Vagina (tissue), 2 donors: ENCODE results near the gene MAPK12. TPM values are rescaled to one million over a fixed set of nuclear protein-coding genes. Genes with fewer than 3 reads are reported as not detected.

ENCODE experiments used
- DNase-seq, 2 donors: peaks; one replicate each; pipeline ENCODE4 v3.0.0-alpha.2; 2017; ENCODE audit errors: extremely low spot score in 2 of 2
- H3K27ac ChIP-seq: fragments of 200-600 bp; sonication (generic); one replicate; pipeline ENCODE4 v1.5.1; 2019
- H3K27me3 ChIP-seq: fragments of 200-600 bp; sonication (generic); one replicate; pipeline ENCODE4 v1.5.1; 2019
- H3K36me3 ChIP-seq, 2 donors: fragments of 200-600 bp; sonication (generic); one replicate each; pipeline ENCODE4 v1.5.1; 2017 to 2019
- H3K4me1 ChIP-seq: fragments of 200-600 bp; sonication (generic); one replicate; pipeline ENCODE4 v1.5.1; 2019
- H3K4me3 ChIP-seq, 2 donors: fragments of 200-600 bp; sonication (generic); 1 replicate in 1 of 2; 2 replicates in 1 of 2; pipeline ENCODE4 v1.5.1; 2016 to 2019
- H3K9me3 ChIP-seq: fragments of 200-600 bp; sonication (generic); one replicate; pipeline ENCODE4 v1.5.1; 2019
- CTCF ChIP-seq, 3 experiments: fragments of 450-650 bp in 2 of 3; fragments of 200-600 bp in 1 of 3; sonication (generic) in 1 of 3; IDR thresholded peaks; one replicate each; pipeline ENCODE4 v1.5.1; 2017 to 2019; ENCODE audit warnings: antibody characterized with exemption in 3 of 3, mild to moderate bottlenecking in 2 of 3, moderate library complexity in 2 of 3
- POLR2A ChIP-seq, 2 donors: fragments of 450-650 bp; IDR thresholded peaks; one replicate each; pipeline ENCODE4 v1.6.1; 2017; ENCODE audit warnings: antibody characterized with exemption in 2 of 2, mild to moderate bottlenecking in 2 of 2, moderate library complexity in 2 of 2
- POLR2AphosphoS5 ChIP-seq, 2 donors: sonication (generic); formaldehyde crosslinking; IDR thresholded peaks; one replicate each; pipeline ENCODE4 v1.9.0; 2017; ENCODE audit warnings: antibody characterized with exemption in 2 of 2, mild to moderate bottlenecking in 2 of 2, low read depth in 1 of 2; ENCODE audit not compliant: insufficient read depth in 1 of 2
- intact Hi-C: fragments of 100-400 bp; cut with DNase I; formaldehyde crosslinking; loops from one replicate; pipeline ENCODE4 v1.15.1; 2023
- total RNA-seq: library from RNA; depleted of rRNA; stranded (reverse); fragments of >200 nt; gene quantifications from one replicate; pipeline ENCODE4 v1.2.3, GENCODE V29; 2016

The MAPK12 gene
- total RNA-seq, 1 donor from 2014 or later = 15.0 TPM

DNA sequence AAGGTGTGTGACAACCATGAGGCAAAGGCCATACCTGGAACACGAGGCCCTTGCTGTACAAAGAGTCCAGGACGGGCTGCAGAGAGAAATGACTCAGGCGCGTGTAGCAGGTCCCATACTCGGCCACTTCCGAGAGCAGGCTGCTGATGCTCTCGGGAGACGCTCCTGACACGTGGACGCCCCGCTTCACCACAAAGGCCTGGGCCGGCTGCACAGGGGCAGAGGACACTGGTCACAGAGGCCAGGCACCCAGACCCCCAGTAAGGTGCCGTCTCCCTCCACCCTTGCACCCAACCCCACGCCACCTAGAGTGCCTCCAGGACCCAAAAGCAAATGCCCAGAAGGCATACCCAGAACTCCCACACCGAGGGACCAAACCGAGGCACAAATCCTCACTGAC, 32.1 kb downstream of the MAPK12 start:
- intact Hi-C loops = no loop called here
- H3K27me3 ChIP-seq = no peaks in the 10 kb centered on the region
- no peak overlapping the region for H3K27ac ChIP-seq
- no peak for DNase-seq
- no peaks in the 10 kb centered on the region for H3K9me3 ChIP-seq
- H3K4me3 ChIP-seq = no peak overlapping the region
- H3K4me1 ChIP-seq = no peaks in the 10 kb centered on the region
- H3K36me3 ChIP-seq = peaks cover 0 to 51% of the 10 kb centered on the region in 2 donors
- TF ChIP-seq POLR2A (IDR thresholded peaks at IDR 0.05) (no peak), CTCF (IDR thresholded peaks at IDR 0.05) (no peak), POLR2AphosphoS5 (IDR thresholded peaks at IDR 0.05; ENCODE audit: insufficient read depth in 1 of 2, low read depth in 1 of 2) (no peak)

DNA sequence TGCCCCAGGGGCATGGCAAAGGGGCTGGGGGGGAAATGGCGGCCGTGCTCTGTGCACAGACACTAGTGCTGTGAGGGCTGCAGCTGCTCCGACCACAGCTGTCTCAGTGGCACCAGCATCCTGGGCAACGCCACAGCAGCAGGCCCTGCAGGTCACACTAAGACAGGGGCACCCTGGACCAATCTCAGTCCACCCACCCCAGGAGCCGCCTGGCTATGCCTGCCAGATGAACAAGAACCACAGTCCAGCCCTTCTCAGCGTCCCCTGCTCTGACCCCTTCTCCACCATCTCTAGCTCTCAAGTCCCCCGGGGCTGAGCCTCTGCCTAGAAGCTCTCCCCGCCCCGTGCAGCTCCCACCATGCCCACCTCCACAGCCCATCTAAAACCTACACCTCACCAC, 33.1 kb downstream of the MAPK12 start:
- TF ChIP-seq CTCF (IDR thresholded peaks at IDR 0.05) = no peak
- TF ChIP-seq POLR2AphosphoS5 (IDR thresholded peaks at IDR 0.05; ENCODE audit: insufficient read depth in 1 of 2, low read depth in 1 of 2) = no peak
- no peak for TF ChIP-seq POLR2A (IDR thresholded peaks at IDR 0.05)
- no peak overlapping the region for H3K27ac ChIP-seq
- intact Hi-C loops = no loop called here
- no peaks in the 10 kb centered on the region for H3K4me1 ChIP-seq
- DNase-seq = no peak
- H3K27me3 ChIP-seq = no peaks in the 10 kb centered on the region
- no peaks in the 10 kb centered on the region for H3K9me3 ChIP-seq
- peaks cover 0 to 60% of the 10 kb centered on the region in 2 donors for H3K36me3 ChIP-seq
- H3K4me3 ChIP-seq = no peak overlapping the region

GRCh38 chr22:50227579-50228215, 33.8 kb downstream of the MAPK12 start:
- H3K4me1 ChIP-seq = no peaks in the 10 kb centered on the region
- intact Hi-C loops = no loop called here
- DNase-seq = no peak
- H3K27ac ChIP-seq = no peak overlapping the region
- no peak overlapping the region for H3K4me3 ChIP-seq
- H3K9me3 ChIP-seq = no peaks in the 10 kb centered on the region
- no peak for TF ChIP-seq POLR2AphosphoS5 (IDR thresholded peaks at IDR 0.05; ENCODE audit: insufficient read depth in 1 of 2, low read depth in 1 of 2)
- no peaks in the 10 kb centered on the region for H3K27me3 ChIP-seq
- peaks cover 0 to 58% of the 10 kb centered on the region in 2 donors for H3K36me3 ChIP-seq

DNA sequence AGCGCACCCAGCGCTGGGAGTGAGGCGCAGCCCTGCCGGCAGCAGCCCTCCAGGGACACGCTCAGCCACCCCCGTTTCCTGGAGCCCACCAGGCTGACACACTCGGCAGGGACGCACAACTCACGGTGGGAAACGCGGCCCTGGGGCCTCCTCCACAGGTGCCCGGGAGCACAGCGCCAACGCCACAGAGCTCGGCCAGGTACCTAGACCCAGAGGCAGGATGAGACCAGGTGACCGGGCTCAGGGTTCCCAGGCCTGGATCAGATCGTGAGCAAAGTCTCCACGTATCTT, 34.7 kb downstream of the MAPK12 start:
- DNase-seq = no peak
- Histone ChIP-seq H3K4me3 (no peak overlapping the region), H3K27me3 (no peaks in the 10 kb centered on the region), H3K27ac (no peak overlapping the region), H3K9me3 (no peaks in the 10 kb centered on the region), H3K4me1 (no peaks in the 10 kb centered on the region), H3K36me3 (peaks cover 0 to 64% of the 10 kb centered on the region in 2 donors)
- intact Hi-C loops = no loop called here
- TF ChIP-seq POLR2A (IDR thresholded peaks at IDR 0.05) (no peak), CTCF (IDR thresholded peaks at IDR 0.05) (no peak), POLR2AphosphoS5 (IDR thresholded peaks at IDR 0.05; ENCODE audit: insufficient read depth in 1 of 2, low read depth in 1 of 2) (no peak)

GRCh38 chr22:50226063-50226874, 35.2 kb downstream of the MAPK12 start:
- DNase-seq = no peak
- H3K27me3 ChIP-seq = no peaks in the 10 kb centered on the region
- intact Hi-C loops = no loop called here
- TF ChIP-seq POLR2AphosphoS5 (IDR thresholded peaks at IDR 0.05; ENCODE audit: insufficient read depth in 1 of 2, low read depth in 1 of 2) (no peak), CTCF (IDR thresholded peaks at IDR 0.05) (no peak), POLR2A (IDR thresholded peaks at IDR 0.05) (no peak)
- no peak overlapping the region for H3K4me3 ChIP-seq
- peaks cover 0 to 70% of the 10 kb centered on the region in 2 donors for H3K36me3 ChIP-seq
- H3K27ac ChIP-seq = no peak overlapping the region
- no peaks in the 10 kb centered on the region for H3K4me1 ChIP-seq
- no peaks in the 10 kb centered on the region for H3K9me3 ChIP-seq
